HG03097 (cell line): Measurements from ENCODE around the gene CORO6.

Source experiments
- ATAC-seq: cut with Tn5 transposase; IDR thresholded peaks from one replicate; pipeline ENCODE4 v1.9.1; 2021; ENCODE audit not compliant: unreplicated experiment, low FRiP score

The CORO6 gene

GRCh38 chr17:29592850-29593551 lies 29.7 kb downstream of the CORO6 start, which contains the start of gene ANKRD13B:
Gene ANKRD13B, plus strand, starts transcription at chr17:29593132. Its CDS starts 490 bp downstream, at chr17:29593622.
- ATAC-seq = no peak

- ATAC-seq = no peak
Measured at GRCh38 chr17:29591737-29592608, 30.7 kb downstream of the CORO6 start.

GRCh38 chr17:29591146-29591736 lies 31.5 kb downstream of the CORO6 start:
- no peak for ATAC-seq

- no peak for ATAC-seq
Measured at GRCh38 chr17:29590411-29591145, 32.1 kb downstream of the CORO6 start.

GRCh38 chr17:29589524-29590410 lies 32.9 kb downstream of the CORO6 start, which contains the start of gene GIT1:
Gene GIT1, minus strand, starts transcription at chr17:29589648. Its CDS starts 270 bp downstream, at chr17:29589378.
- ATAC-seq = peak; percentile 45

- peak; percentile 8 for ATAC-seq
Measured at GRCh38 chr17:29588562-29589411, 33.9 kb downstream of the CORO6 start.

- ATAC-seq = no peak
Measured at GRCh38 chr17:29588017-29588561, 34.6 kb downstream of the CORO6 start.

- ATAC-seq = no peak
Measured at GRCh38 chr17:29587591-29587990, 35.1 kb downstream of the CORO6 start.

- ATAC-seq = no peak
Measured at GRCh38 chr17:29586676-29587469, 35.8 kb downstream of the CORO6 start.

- ATAC-seq = no peak
Measured at GRCh38 chr17:29585080-29585751, 37.5 kb downstream of the CORO6 start.

GRCh38 chr17:29584452-29585079 lies 38.1 kb downstream of the CORO6 start:
- no peak for ATAC-seq

- ATAC-seq = no peak
Measured at GRCh38 chr17:29583324-29584248, 39.1 kb downstream of the CORO6 start.

GRCh38 chr17:29582772-29583171 lies 39.9 kb downstream of the CORO6 start:
- no peak for ATAC-seq

GRCh38 chr17:29582254-29582765 lies 40.4 kb downstream of the CORO6 start:
- no peak for ATAC-seq

GRCh38 chr17:29581583-29582253 lies 41.0 kb downstream of the CORO6 start:
- ATAC-seq = no peak
